OCI-LY3 (cell line): ENCODE results near the gene ISG15.
A peak's percentile ranks its signal among the peaks of the same experiment; 100 is the strongest.
"Not testable (repeated sequence)": the region's sequence is repeated elsewhere in the genome, so short reads cannot be mapped to it uniquely, and the experiment has no call there.

ENCODE experiments used
- H2AFZ ChIP-seq: fragments of 200-600, 300-600 bp; shearing (Covaris generic); 2 replicates; pipeline ENCODE4 v1.6.0; 2014; ENCODE audit warnings: antibody characterized with exemption, low read depth, low read length
- H3K27ac ChIP-seq: fragments of 200-600, 300-600 bp; sonication (generic); 2 replicates; pipeline ENCODE4 v1.5.1; 2014; ENCODE audit warnings: mild to moderate bottlenecking, low read length, moderate library complexity, mixed read lengths
- H3K27me3 ChIP-seq: fragments of 200-600, 300-600 bp; sonication (generic); 2 replicates; pipeline ENCODE4 v1.6.1; 2014; ENCODE audit warnings: low read depth, low read length, mixed read lengths
- H3K36me3 ChIP-seq: fragments of 200-600, 300-600 bp; sonication (generic); replicated peaks from 2 replicates; pipeline ENCODE3; 2014; ENCODE audit warnings: low read depth, low read length, mixed read lengths
- H3K4me1 ChIP-seq: fragments of 300-600, 200-600 bp; sonication (generic); 2 replicates; pipeline ENCODE4 v1.6.1; 2014; ENCODE audit warnings: low read length, mixed read lengths
- H3K4me2 ChIP-seq: fragments of 200-600, 300-600 bp; sonication (generic); 2 replicates; pipeline ENCODE4 v1.6.1; 2014; ENCODE audit warnings: low read length, mixed read lengths
- H3K4me3 ChIP-seq: fragments of 300-600, 200-600 bp; sonication (generic); 2 replicates; pipeline ENCODE4 v1.5.1; 2014; ENCODE audit warnings: antibody characterized with exemption, mild to moderate bottlenecking, low read length, moderate library complexity
- H3K79me2 ChIP-seq: fragments of 300-600, 200-600 bp; shearing (Covaris generic); 2 replicates; pipeline ENCODE4 v1.6.1; 2014; ENCODE audit warnings: mild to moderate bottlenecking, low read length, mixed read lengths
- H3K9ac ChIP-seq: fragments of 300-600, 200-600 bp; shearing (Covaris generic); 2 replicates; pipeline ENCODE4 v1.6.0; 2014; ENCODE audit warnings: mild to moderate bottlenecking, low read length, moderate library complexity
- H3K9me3 ChIP-seq: fragments of 200-600, 300-600 bp; shearing (Covaris generic); 2 replicates; pipeline ENCODE4 v1.6.1; 2014; ENCODE audit warnings: low read length, mixed read lengths; ENCODE audit not compliant: insufficient read depth
- H4K20me1 ChIP-seq: fragments of 200-600, 300-600 bp; sonication (generic); 2 replicates; pipeline ENCODE4 v1.6.1; 2016; ENCODE audit warnings: low read length, mixed read lengths; ENCODE audit not compliant: insufficient read depth
- EZH2phosphoT487 ChIP-seq: fragments of 200-600 bp; shearing (Covaris generic); IDR thresholded peaks from 2 replicates; pipeline ENCODE4 v1.6.1; 2018; ENCODE audit warnings: antibody characterized with exemption, mixed run types, low read depth
- TF ChIP-seq, protein P1 (sequence below): fragments of 200-600, 300-600 bp; sonication (generic); IDR thresholded peaks from 2 replicates; pipeline ENCODE4 v1.5.1; 2014; ENCODE audit warnings: antibody characterized with exemption, low read length, low read depth

The ISG15 gene

GRCh38 chr1:975896-976683, 37.2 kb upstream of the ISG15 start:
- peak overlapping the region; percentile 76 for H3K4me3 ChIP-seq
- peak overlapping the region; percentile 92 for H3K4me2 ChIP-seq
- H3K27ac ChIP-seq: no peak overlapping the region
- peaks cover 4% of the 10 kb centered on the region; the same call in 1 of the 2 replicates for H3K27me3 ChIP-seq
- no peak for TF ChIP-seq EZH2phosphoT487
- TF ChIP-seq, protein P1, sequence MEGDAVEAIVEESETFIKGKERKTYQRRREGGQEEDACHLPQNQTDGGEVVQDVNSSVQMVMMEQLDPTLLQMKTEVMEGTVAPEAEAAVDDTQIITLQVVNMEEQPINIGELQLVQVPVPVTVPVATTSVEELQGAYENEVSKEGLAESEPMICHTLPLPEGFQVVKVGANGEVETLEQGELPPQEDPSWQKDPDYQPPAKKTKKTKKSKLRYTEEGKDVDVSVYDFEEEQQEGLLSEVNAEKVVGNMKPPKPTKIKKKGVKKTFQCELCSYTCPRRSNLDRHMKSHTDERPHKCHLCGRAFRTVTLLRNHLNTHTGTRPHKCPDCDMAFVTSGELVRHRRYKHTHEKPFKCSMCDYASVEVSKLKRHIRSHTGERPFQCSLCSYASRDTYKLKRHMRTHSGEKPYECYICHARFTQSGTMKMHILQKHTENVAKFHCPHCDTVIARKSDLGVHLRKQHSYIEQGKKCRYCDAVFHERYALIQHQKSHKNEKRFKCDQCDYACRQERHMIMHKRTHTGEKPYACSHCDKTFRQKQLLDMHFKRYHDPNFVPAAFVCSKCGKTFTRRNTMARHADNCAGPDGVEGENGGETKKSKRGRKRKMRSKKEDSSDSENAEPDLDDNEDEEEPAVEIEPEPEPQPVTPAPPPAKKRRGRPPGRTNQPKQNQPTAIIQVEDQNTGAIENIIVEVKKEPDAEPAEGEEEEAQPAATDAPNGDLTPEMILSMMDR: peak; percentile 47
- H3K4me1 ChIP-seq: no peaks in the 10 kb centered on the region
- H4K20me1 ChIP-seq: no peaks in the 10 kb centered on the region
- peak overlapping the region; percentile 25; the same call in 1 of the 2 replicates for H3K9ac ChIP-seq
- H3K36me3 ChIP-seq: no peaks in the 10 kb centered on the region
- H2AFZ ChIP-seq: peak overlapping the region; percentile 80
- H3K9me3 ChIP-seq: no peaks in the 10 kb centered on the region
- no peaks in the 10 kb centered on the region for H3K79me2 ChIP-seq

GRCh38 chr1:976791-977190, 36.5 kb upstream of the ISG15 start:
- H3K9me3 ChIP-seq, H2AFZ ChIP-seq, H3K27ac ChIP-seq, H3K36me3 ChIP-seq, H3K4me3 ChIP-seq, H3K9ac ChIP-seq, H3K79me2 ChIP-seq, H3K4me2 ChIP-seq, H4K20me1 ChIP-seq, H3K27me3 ChIP-seq, H3K4me1 ChIP-seq: not testable (repeated sequence)

DNA sequence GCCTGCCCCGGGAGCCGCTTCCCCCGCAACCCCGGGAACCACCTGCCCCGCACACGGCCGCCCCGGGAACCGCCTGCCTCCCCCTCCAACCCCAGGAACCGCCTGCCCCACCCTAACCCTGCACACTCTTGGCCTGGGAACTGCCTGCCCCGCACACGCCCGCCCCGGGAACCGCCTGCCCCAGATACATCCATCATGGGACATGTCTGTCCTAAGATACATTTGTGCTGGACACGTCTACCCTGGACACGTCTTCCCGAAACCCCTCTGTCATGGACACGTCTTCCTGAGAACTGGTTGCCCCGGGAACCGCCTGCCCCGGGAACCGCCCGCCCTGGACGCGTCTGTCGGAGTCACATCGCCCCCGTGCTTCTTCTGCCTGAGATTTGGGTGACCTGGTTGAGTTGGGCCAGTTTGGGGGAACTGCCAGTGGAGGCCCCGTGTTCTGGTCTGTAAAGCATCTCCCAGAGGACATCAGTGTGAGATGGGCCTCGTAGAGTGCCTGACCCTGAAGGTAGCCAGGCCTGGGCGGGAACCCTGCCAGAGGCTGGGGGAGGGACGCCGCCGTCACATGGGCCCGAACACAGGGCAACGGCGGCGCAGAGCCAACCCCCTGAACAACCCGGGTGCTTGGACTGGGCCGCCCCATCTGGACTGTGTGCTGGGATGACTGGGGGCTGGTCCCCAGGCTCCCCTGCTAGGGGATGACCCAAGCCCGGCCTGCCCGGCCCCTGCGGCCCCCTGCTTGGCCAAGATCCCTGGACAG, 35.0 kb upstream of the ISG15 start:
- H3K4me1 ChIP-seq: no peaks in the 10 kb centered on the region
- peaks cover 4% of the 10 kb centered on the region; the same call in 1 of the 2 replicates for H3K27me3 ChIP-seq
- H3K9ac ChIP-seq: no peak overlapping the region
- no peaks in the 10 kb centered on the region for H3K36me3 ChIP-seq
- no peak overlapping the region for H3K27ac ChIP-seq
- no peaks in the 10 kb centered on the region for H3K79me2 ChIP-seq
- H3K4me3 ChIP-seq: no peak overlapping the region
- TF ChIP-seq, protein P1: no peak
- no peak for TF ChIP-seq EZH2phosphoT487
- H4K20me1 ChIP-seq: no peaks in the 10 kb centered on the region
- H3K4me2 ChIP-seq: no peak overlapping the region
- no peaks in the 10 kb centered on the region for H3K9me3 ChIP-seq
- no peak overlapping the region for H2AFZ ChIP-seq

- Histone ChIP-seq H2AFZ (no peak overlapping the region), H3K9me3 (no peaks in the 10 kb centered on the region), H3K79me2 (no peaks in the 10 kb centered on the region), H3K27ac (no peak overlapping the region), H4K20me1 (no peaks in the 10 kb centered on the region), H3K36me3 (no peaks in the 10 kb centered on the region), H3K4me3 (no peak overlapping the region), H3K27me3 (peaks cover 4% of the 10 kb centered on the region; the same call in 1 of the 2 replicates), H3K4me2 (no peak overlapping the region), H3K9ac (no peak overlapping the region), H3K4me1 (no peaks in the 10 kb centered on the region)
- no peak for TF ChIP-seq EZH2phosphoT487
- TF ChIP-seq, protein P1: no peak
Observed at GRCh38 chr1:978835-979743, 34.2 kb upstream of the ISG15 start.
